ENCODE results near the gene LRP5.

LRP5 gene

GRCh38 chr11:68312117-68312779, at the start of gene LRP5:
Gene LRP5, plus strand, starts transcription at chr11:68312591. Its CDS starts 124 bp downstream, at chr11:68312715.
- no peak for DNase-seq

DNA sequence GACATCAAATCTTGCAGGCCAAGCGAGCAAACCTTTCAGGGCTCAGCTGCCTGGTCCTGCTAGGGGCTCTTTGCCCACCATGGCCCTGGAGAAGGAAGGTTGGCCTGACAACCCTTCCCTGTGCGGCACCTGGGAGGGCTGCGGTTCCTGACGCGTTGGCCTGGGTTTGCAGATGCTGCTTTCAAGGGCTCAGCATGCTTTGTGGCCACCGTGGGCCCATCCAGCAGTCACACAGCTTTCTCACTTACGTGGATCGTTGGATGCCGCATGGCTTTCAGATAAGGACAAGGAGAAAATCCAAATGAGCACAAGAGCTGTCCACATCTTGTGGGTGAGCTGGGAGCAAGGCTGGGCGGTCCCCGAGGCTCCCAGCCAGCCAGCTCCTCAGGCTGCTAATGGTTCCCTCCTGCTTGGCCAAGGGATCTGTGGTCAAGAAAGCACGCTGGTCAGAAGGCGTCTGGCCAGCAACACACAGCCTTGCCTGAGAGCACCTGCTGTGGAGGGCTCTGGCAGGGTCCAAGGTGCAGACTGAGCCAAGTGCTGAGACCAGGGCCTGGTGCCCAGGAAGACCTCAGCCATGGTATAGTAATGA, 48.9 kb upstream of the LRP5 start:
- DNase-seq, result no peak

DNA sequence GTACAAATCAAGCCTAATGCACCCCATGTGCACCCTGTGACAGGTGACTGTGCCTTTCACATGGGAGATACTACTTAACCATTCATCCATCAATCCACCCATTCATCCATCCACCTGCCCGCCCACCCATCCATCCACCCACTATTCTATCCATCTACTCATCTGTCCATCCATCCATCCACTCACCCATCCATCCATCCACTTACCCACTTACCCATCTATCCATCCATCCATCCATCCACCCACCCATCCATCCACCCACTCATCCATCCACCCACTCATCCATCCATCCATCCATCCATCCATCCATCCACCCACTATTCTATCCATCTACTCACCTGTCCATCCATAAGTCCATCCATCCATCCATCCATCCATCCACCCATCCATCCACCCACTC, 48.1 kb upstream of the LRP5 start:
- no peak for DNase-seq

GRCh38 chr11:68264741-68265540, 47.5 kb upstream of the LRP5 start:
- DNase-seq, result no peak

DNA sequence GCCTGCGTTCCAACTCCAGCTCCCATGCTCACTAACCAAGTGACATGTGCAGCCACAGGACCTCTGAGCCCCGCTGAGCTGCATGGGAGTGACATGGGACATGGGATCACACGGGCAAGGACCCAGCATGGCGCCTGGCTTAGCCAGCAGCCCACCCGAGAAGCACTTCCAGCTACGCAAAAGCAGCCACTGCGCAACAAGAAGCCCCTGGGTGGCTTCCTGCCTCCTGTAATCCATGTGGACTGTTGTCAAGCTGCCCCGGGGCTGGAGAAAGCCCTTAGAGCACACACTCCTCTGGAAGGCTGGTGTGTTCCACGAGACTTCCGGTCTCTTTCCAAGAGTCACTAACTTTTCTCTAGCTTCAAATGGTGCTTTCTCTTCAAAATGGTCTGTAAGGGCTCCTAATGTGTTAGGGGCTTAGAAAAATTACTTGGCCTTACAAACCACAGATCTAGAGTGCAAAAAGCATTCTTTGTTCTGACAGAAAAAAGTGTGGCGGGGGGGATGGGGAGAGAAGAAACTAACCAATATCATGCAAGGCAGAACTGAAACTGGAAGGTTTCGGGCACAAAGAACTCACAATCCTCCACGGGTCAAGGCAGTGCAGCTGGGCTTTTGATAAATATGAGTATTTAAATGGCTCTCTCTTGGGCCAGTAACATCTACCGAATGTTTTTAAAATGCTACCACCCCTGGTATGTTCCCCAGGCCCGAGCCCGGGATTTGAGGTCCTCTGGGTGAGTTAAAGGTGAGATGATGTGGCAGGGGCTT, 46.1 kb upstream of the LRP5 start:
- DNase-seq, result no peak

- no peak for DNase-seq
These were observed 45.2 kb upstream of the LRP5 start for GRCh38 chr11:68266936-68267880.

- DNase-seq, result no peak
These were observed 44.5 kb upstream of the LRP5 start for GRCh38 chr11:68267881-68268240.

GRCh38 chr11:68269414-68270081, 42.8 kb upstream of the LRP5 start:
- DNase-seq, result no peak

GRCh38 chr11:68270196-68271022, 42.0 kb upstream of the LRP5 start:
- DNase-seq, result no peak

DNA sequence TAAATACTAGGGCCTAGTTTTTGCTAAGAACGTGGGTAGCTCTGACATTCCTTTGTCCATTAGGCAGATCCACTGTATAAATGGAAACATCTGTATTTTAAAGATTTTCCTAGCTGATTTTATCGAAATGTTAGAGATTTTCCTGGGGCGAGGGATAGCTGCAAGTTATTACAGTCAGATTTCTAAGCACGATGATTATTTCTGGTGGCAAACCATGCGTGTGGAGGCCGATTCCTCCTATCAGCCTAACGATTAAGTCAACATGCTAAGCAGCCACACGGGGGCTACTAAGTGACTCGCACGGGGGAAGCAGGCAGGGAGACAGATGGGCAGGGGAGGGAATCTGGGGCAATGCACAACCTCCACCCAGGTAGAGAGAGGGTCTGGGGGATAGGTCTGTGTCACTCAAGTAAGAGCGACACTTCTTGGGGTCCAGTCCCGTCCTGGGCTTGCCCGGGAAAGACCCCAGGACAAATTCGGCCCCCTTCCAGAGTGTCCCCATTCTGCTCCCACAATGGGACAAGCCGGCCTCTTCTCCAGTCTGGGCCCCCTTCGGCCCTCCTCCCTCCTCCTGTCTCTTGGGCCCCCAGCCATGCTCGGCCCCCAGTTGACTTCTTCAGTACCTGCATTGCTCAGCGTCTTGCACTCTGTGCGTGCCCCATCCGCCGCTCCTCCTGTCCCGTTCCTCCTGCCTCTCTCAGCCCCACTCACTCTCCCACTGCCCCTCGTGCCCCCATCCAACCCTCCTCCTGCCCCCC, 41.2 kb upstream of the LRP5 start:
- peak; percentile 28 for DNase-seq

DNA sequence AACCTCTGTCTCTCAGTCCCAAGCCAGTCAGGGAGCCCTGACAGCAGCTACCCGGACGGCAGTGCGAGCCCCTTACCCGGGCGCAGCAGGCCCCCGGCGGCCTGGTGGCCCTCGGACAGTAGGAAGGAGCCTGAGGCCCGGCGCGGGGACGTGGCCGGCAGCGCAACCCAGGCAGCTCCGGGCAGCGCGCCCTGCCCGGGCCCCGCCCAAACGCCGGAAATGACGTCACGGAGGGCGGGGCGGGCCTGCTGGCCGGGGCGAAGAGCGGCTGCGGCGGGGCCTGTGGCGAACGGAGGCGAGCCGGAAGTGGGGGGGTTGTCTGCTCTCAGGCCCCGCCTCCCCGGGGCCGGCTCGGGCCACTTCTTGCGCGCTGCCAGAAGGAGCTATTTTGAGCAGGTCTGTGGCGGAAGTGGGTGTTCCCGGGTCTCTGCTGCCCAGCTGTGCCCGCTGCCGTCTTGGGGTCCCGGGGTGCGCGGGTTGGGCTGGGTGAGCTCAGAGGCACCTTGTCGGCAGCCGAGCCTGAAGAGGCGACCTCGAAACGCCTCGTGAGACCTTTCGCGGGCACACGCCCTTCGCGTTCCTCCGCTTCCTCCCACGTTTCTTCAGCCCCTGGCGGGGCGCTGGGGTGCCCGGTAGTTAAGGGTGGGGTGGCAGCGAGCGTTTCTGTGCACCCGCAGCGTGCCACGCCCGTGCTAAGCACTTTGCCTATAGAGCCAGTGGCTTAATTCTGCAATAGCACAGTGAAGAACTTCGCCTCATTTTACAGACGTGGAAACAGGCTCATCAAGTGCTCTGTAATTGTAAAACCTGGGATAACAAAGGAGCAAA, 40.4 kb upstream of the LRP5 start, which contains the start of gene C11orf24:
Gene C11orf24 (minus strand): TSS at position 193 of the 828 bp plus-strand sequence. CDS start 8,206 bp downstream, outside the sequence.
- peak; percentile 81 for DNase-seq

DNA sequence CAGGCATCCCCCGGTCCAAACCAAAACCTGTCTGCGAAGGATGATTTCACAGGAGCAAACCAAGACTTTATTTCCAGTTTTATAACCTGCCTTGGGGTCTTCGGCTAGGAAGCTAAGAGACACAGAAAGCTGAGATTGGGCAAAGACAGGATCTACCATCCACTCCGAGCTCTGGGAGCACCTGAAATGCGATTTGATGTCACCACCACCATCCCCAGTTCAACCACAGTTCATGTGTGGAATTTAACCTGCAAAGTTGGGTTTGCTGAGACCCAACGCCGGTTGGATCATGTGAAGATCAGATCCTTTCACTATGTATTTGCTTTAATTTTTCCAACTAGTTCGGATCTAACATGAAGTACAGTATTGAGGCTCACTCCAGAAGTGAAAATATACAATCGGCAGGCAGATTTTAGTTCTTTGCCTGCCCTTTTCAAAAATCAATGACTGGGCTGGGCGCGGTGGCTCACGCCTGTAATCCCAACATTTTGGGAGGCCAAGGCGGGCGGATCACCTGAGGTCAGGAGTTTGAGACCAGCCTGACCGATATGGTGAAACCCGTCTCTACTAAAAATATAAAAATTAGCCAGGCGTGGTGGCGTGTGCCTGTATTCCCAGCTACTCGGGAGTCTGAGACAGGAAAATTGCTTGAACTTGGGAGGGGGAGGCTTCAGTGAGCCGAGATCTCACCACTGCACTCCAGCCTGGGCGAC, 39.2 kb upstream of the LRP5 start:
- no peak for DNase-seq

GRCh38 chr11:68274306-68274705, 38.1 kb upstream of the LRP5 start:
- no peak for DNase-seq

DNA sequence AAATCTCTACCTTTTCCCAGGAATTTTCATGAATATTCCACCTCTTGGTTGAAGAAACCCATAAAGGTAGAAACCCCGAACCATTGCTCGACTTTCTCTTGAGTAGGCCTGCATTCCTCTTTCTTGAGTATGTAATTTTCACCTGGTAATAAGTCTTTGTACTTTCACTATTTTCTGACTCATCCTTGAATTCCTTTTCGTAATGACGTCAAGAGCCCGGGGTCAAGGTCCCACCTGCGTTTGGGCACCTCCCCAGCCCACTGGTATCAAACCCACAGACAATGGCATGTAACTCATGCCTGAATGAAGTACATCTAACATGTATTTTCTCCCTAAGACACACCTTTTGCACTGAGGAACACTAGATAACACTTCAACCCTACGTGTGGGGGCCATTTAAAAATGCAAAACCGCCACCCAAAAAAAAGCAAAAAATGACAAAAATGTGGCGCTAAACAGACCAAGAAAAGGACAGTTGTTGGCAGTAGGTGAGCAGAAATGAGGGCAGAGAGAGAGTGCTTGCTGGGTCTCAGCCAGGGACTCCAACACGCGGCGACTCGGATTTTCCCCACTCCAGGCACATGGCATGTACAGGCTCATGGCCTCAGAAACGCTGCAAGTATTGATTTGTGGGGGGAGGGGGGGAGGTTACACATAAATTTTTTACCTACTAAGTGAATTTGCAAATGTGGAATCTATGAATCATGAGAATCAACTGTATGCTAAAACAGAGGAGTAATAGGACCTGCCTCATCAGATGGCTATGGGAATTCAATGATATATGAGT, 36.5 kb upstream of the LRP5 start:
- no peak for DNase-seq

- DNase-seq, result no peak
These were observed 35.5 kb upstream of the LRP5 start for GRCh38 chr11:68276861-68277260.

DNA sequence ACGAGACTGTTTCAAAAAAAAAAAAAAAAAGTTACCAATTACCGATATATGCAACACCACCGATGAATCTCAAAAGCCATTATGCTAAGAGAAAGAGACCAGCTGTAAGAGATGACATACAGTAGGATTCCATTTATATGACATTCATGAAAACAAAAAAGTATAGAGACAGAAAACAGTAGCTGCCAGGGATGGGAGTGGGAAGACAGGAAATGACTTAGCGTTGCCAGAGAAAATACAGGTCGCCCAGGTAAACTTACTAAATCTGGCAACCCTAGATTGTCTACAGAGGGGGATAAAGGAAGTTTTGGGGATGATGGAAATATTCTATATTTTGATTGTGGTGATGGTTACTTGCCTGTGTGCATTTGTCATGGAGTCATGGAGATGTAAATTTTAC, 32.7 kb upstream of the LRP5 start:
- no peak for DNase-seq
